ENCODE measurements around the gene PSMD5.

PSMD5 gene

DNA sequence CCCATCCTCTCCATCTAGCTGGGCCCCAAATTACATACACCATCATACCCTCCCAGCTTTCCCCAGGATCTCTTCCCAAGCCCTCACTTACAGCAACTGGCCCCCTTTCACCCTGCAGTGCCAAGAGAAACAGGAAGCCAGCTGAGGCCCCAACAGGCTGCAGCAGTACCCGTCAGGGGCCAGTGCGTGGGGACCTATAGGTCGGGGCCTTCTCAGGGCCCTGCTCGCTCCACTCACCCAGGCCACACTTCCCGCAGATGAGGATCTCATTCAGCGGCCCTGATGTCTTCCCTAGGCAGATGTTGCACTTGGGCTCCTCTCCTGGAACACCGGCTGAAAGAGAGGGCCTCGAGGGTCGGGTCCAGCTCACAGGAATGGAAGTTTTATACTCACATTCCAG, 27.5 kb upstream of the PSMD5 start:
- Mint-ChIP-seq H3K4me3 (peak overlapping the region in 2 of 3 experiments; percentile 35 to 40), H3K9me3 (no peaks in the 10 kb centered on the region), H3K4me1 (peaks cover 24% of the 10 kb centered on the region), H3K36me3 (ENCODE audit: low read depth) (peaks cover 8% of the 10 kb centered on the region), H3K27me3 (ENCODE audit: low read depth) (no peaks in the 10 kb centered on the region), H3K27ac (peak overlapping the region in 1 of 3 experiments; percentile 41)
- no peak for TF ChIP-seq CTCF (IDR thresholded peaks at IDR 0.05; ENCODE audit: unreplicated experiment in 3 of 3)

DNA sequence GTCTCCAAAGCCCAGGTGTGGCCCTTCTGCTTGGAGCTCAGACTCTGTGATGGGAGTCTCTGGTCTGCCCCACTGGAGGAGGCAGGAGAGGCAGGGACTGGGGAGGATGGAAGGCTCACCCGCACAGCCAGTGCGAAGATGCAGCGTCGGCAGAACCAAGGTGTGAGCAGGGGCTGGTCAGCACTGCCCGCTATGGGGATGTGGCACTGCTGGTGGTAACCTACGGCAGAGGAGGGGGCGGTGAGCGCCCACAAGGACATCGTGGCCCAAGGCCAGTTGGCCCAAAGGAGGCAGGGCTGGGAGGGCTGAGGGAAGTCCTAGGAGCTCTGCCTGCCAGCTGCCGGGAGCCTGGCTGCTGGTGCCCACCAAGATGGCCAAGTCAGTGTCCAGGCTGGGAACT, 27.0 kb upstream of the PSMD5 start:
- Mint-ChIP-seq H3K4me3 (peak overlapping the region in 2 of 3 experiments; percentile 19 to 90), H3K27ac (peak overlapping the region in 2 of 3 experiments; percentile 41 to 85), H3K36me3 (ENCODE audit: low read depth) (peaks cover 8% of the 10 kb centered on the region), H3K9me3 (no peaks in the 10 kb centered on the region), H3K4me1 (peaks cover 26% of the 10 kb centered on the region), H3K27me3 (ENCODE audit: low read depth) (no peaks in the 10 kb centered on the region)
- TF ChIP-seq CTCF (IDR thresholded peaks at IDR 0.05; ENCODE audit: unreplicated experiment in 3 of 3) = no peak

GRCh38 chr9:120869360-120869687, 26.6 kb upstream of the PSMD5 start:
- no peak for TF ChIP-seq CTCF (IDR thresholded peaks at IDR 0.05; ENCODE audit: unreplicated experiment in 3 of 3)
- Mint-ChIP-seq H3K9me3 (no peaks in the 10 kb centered on the region), H3K4me3 (peak overlapping the region; percentile 88 to 90 (median 89))

GRCh38 chr9:120868676-120869359, 26.1 kb upstream of the PSMD5 start:
- TF ChIP-seq CTCF (IDR thresholded peaks at IDR 0.05; ENCODE audit: unreplicated experiment in 3 of 3) = peak; percentile 19 to 45 (median 35)
- Mint-ChIP-seq H3K4me1 (peaks cover 25% of the 10 kb centered on the region), H3K4me3 (peak overlapping the region; percentile 88 to 90 (median 89)), H3K36me3 (ENCODE audit: low read depth) (peaks cover 10% of the 10 kb centered on the region), H3K9me3 (no peaks in the 10 kb centered on the region), H3K27ac (peak overlapping the region; percentile 78 to 94 (median 85)), H3K27me3 (ENCODE audit: low read depth) (no peaks in the 10 kb centered on the region)

More at GRCh38 chr9:120869360-120869687, 26.6 kb upstream of the PSMD5 start:
- Mint-ChIP-seq H3K27ac (peak overlapping the region; percentile 78 to 94 (median 85)), H3K4me1 (peaks cover 26% of the 10 kb centered on the region), H3K36me3 (ENCODE audit: low read depth) (peaks cover 8% of the 10 kb centered on the region), H3K27me3 (ENCODE audit: low read depth) (no peaks in the 10 kb centered on the region)

- H3K4me1 Mint-ChIP-seq = peaks cover 20% of the 10 kb centered on the region
- no peak for TF ChIP-seq CTCF (IDR thresholded peaks at IDR 0.05; ENCODE audit: unreplicated experiment in 3 of 3)
- H3K27ac Mint-ChIP-seq = peak overlapping the region; percentile 17 to 66 (median 61)
- peaks cover 4% of the 10 kb centered on the region for H3K36me3 Mint-ChIP-seq (ENCODE audit: low read depth)
- peak overlapping the region; percentile 74 to 80 (median 78) for H3K4me3 Mint-ChIP-seq
- H3K27me3 Mint-ChIP-seq (ENCODE audit: low read depth) = no peaks in the 10 kb centered on the region
- H3K9me3 Mint-ChIP-seq = no peaks in the 10 kb centered on the region
These were observed 25.6 kb upstream of the PSMD5 start for GRCh38 chr9:120868339-120868675.

All from nephron (organoid).